GM08714 (cell line): ENCODE results near the gene FAM120C.

Experiments
- H3K4me3 ChIP-seq: fragments of 200-500 bp; sonication (Bioruptor generic); 2 replicates; pipeline ENCODE4 v1.5.1; 2014; ENCODE audit warnings: mild to moderate bottlenecking, low read length, inconsistent platforms
- ZNF274 ChIP-seq: IDR thresholded peaks from 2 replicates; pipeline ENCODE4 v1.6.1; 2012; ENCODE audit warnings: mild to moderate bottlenecking, low read depth, low read length

The FAM120C gene

GRCh38 chrX:54030329-54030728, 152.7 kb downstream of the FAM120C start:
- no peak for TF ChIP-seq ZNF274
- no peak overlapping the region for H3K4me3 ChIP-seq

GRCh38 chrX:54029529-54030143, 153.4 kb downstream of the FAM120C start:
- no peak overlapping the region for H3K4me3 ChIP-seq
- TF ChIP-seq ZNF274 = no peak

GRCh38 chrX:54024350-54024749, 158.7 kb downstream of the FAM120C start:
- H3K4me3 ChIP-seq = no peak overlapping the region
- no peak for TF ChIP-seq ZNF274
